NCI-H2196 (cell line): ENCODE data around the gene BST1.
A peak's percentile ranks its signal among the peaks of the same experiment; 100 is the strongest.
"Not testable (repeated sequence)": the region's sequence is repeated elsewhere in the genome, so short reads cannot be mapped to it uniquely, and the experiment has no call there.

Experiments
- DNase-seq: peaks from one replicate; lab custom pipeline; 2025; ENCODE audit not compliant: unreplicated experiment; lab: John Stamatoyannopoulos, UW

Gene BST1

GRCh38 chr4:15707363-15707715, 4.5 kb downstream of the BST1 start:
- no peak for DNase-seq

GRCh38 chr4:15711762-15712161, 8.9 kb downstream of the BST1 start:
- no peak for DNase-seq

GRCh38 chr4:15712214-15712613, 9.3 kb downstream of the BST1 start:
- no peak for DNase-seq

GRCh38 chr4:15714141-15714540, 11.3 kb downstream of the BST1 start:
- no peak for DNase-seq

- DNase-seq, result no peak
Observed at GRCh38 chr4:15714646-15715435, 12.0 kb downstream of the BST1 start.

GRCh38 chr4:15716115-15716514, 13.2 kb downstream of the BST1 start:
- no peak for DNase-seq

GRCh38 chr4:15717086-15717485, 14.2 kb downstream of the BST1 start:
- DNase-seq, result no peak

GRCh38 chr4:15717657-15718416, 15.0 kb downstream of the BST1 start:
- no peak for DNase-seq

GRCh38 chr4:15718465-15718864, 15.6 kb downstream of the BST1 start:
- no peak for DNase-seq

- no peak for DNase-seq
Observed at GRCh38 chr4:15718959-15719358, 16.1 kb downstream of the BST1 start.

GRCh38 chr4:15719506-15719905, 16.6 kb downstream of the BST1 start:
- DNase-seq, result no peak

GRCh38 chr4:15720851-15721250, 18.0 kb downstream of the BST1 start:
- DNase-seq, result no peak

- no peak for DNase-seq
Observed at GRCh38 chr4:15725608-15726007, 22.7 kb downstream of the BST1 start.

- DNase-seq, result peak; percentile 31
Observed at GRCh38 chr4:15729910-15730533, 27.2 kb downstream of the BST1 start.

GRCh38 chr4:15733061-15733460, 30.2 kb downstream of the BST1 start:
- not testable (repeated sequence) for DNase-seq

- DNase-seq, result no peak
Observed at GRCh38 chr4:15735536-15735935, 32.7 kb downstream of the BST1 start.

GRCh38 chr4:15736514-15737050, 33.7 kb downstream of the BST1 start:
- DNase-seq, result no peak

GRCh38 chr4:15737255-15737654, 34.4 kb downstream of the BST1 start:
- no peak for DNase-seq

GRCh38 chr4:15738877-15739276, 36.0 kb downstream of the BST1 start:
- no peak for DNase-seq

- DNase-seq, result no peak
Observed at GRCh38 chr4:15740764-15741404, 38.0 kb downstream of the BST1 start.

GRCh38 chr4:15742083-15742582, 39.3 kb downstream of the BST1 start:
- no peak for DNase-seq
